Central memory CD8-positive, alpha-beta T cell (primary cell): ENCODE results near the gene MRPL20.

Experiments
- ATAC-seq: fragments of 150-1000 bp; cut with Tn5 transposase; replicated peaks from 2 replicates; pipeline ENCODE4 v1.10.0; 2022; ENCODE audit warnings: mild to moderate bottlenecking, moderate FRiP score, moderate number of reproducible peaks; ENCODE audit not compliant: poor library complexity, severe bottlenecking; ENCODE audit errors: extremely low read depth
- DNase-seq, 2 donors: peaks; one replicate each; pipeline ENCODE4 v3.0.0; 2021; ENCODE audit warnings: low spot score in 2 of 2
- H3K27ac Mint-ChIP-seq: one replicate; pipeline ENCODE4 v1.8.0; 2022; ENCODE audit warnings: low read depth, mild to moderate bottlenecking, moderate library complexity, mixed read lengths
- H3K27me3 Mint-ChIP-seq: one replicate; pipeline ENCODE4 v1.8.0; 2022; ENCODE audit warnings: mixed read lengths
- H3K36me3 Mint-ChIP-seq: one replicate; pipeline ENCODE4 v1.8.0; 2022; ENCODE audit warnings: mild to moderate bottlenecking, moderate library complexity, mixed read lengths; ENCODE audit not compliant: insufficient read depth
- H3K4me1 Mint-ChIP-seq: one replicate; pipeline ENCODE4 v1.8.0; 2022; ENCODE audit warnings: mixed read lengths
- H3K4me3 Mint-ChIP-seq: one replicate; pipeline ENCODE4 v1.8.0; 2022; ENCODE audit warnings: mild to moderate bottlenecking, moderate library complexity, mixed read lengths
- H3K9me3 Mint-ChIP-seq: one replicate; pipeline ENCODE4 v1.8.0; 2022; ENCODE audit warnings: mixed read lengths

MRPL20 gene

DNA sequence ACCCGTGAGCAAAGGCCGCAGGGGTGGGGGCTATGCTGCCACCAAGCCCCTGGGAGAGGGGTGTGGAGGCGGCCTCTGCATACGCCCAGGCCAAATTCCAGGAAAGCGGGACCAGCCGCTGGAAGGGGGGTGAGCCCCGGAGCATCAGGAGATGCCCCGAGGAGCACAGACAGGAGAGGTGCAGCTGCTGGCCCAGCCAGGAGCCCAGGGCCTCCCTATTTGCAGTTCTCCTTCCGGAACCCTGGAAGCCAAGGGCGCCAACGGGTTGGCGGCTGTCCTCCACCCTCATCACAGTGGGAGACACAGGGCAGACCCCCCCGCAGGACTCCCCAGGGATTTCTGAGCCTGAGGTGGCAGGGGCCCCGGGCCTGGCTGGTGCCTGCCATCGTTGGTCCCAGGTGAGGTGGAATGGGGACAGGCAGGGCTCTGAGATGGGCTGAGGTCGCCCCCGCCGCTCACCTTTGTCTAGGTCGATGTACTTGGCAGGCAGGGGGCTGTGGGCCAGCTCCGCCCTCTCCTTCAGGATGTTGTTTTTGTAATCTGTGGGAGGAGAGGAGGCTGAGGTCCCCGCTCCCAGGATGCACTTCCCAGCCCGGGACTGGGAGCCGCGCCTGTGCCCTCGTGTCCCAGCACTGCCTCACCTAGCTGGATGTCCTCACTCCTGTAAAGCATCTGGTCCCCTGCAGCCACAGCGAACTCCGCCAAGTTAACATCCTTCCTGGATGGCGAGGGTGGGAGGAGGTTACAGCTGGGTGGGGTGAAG, 53.5 kb downstream of the MRPL20 start:
- H3K4me1 Mint-ChIP-seq, result peaks cover 7% of the 10 kb centered on the region
- peaks cover 2% of the 10 kb centered on the region for H3K36me3 Mint-ChIP-seq
- ATAC-seq (no peak), DNase-seq (no peak)
- peaks cover 31% of the 10 kb centered on the region for H3K27me3 Mint-ChIP-seq
- no peak overlapping the region for H3K27ac Mint-ChIP-seq
- no peaks in the 10 kb centered on the region for H3K9me3 Mint-ChIP-seq
- H3K4me3 Mint-ChIP-seq, result no peak overlapping the region

DNA sequence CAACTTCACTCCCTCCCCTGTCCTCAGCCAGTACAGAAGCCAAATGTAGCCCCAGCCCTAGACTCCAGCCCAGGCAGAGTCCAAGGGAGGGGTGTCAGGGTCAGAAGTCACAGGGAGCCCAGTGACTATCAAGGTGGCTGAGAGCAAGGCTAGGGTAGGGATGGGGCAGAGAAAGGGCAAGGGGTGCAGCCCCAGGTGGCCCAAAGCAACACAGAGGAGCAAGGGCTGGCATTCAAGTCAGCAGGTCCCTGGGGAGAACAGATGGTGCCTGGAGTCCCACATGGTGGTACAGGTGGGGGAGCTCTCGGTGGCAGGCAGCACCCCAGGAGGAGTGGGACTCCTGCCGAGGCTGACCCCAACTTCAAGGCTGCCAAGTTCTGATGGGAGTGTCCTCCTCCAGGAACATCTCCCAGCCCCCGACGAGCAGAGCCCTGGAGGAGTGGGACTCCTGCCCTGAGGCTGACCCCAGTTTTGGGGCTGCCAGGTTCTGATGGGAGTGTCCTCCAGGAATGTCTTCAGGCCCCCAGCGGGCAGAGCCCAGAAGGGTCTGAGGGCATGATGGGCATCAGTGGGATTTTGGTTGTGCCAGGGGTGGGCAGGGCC, 54.2 kb downstream of the MRPL20 start:
- no peak for DNase-seq
- H3K9me3 Mint-ChIP-seq, result no peaks in the 10 kb centered on the region
- peaks cover 25% of the 10 kb centered on the region for H3K27me3 Mint-ChIP-seq
- peaks cover 3% of the 10 kb centered on the region for H3K36me3 Mint-ChIP-seq
- H3K27ac Mint-ChIP-seq, result no peak overlapping the region
- peaks cover 7% of the 10 kb centered on the region for H3K4me1 Mint-ChIP-seq
- H3K4me3 Mint-ChIP-seq, result peak overlapping the region; percentile 75
- no peak for ATAC-seq
